Chondrocyte (in vitro differentiated cells): ENCODE results near the gene TAF1A. TPM values are rescaled to one million over a fixed set of nuclear protein-coding genes. Genes with fewer than 3 reads are reported as not detected.

Source experiments
- DNase-seq: peaks from one replicate; pipeline ENCODE4 v3.0.0; 2021; ENCODE audit warnings: mixed read lengths, low spot score
- H3K27ac Mint-ChIP-seq: one replicate; pipeline ENCODE4 v1.8.0; 2021; ENCODE audit warnings: mild to moderate bottlenecking, moderate library complexity, mixed read lengths; ENCODE audit not compliant: unreplicated experiment
- H3K27me3 Mint-ChIP-seq: 2 replicates; pipeline ENCODE4 v1.8.0; 2021; ENCODE audit warnings: low read depth, mixed read lengths
- H3K36me3 Mint-ChIP-seq: 2 replicates; pipeline ENCODE4 v1.8.0; 2021; ENCODE audit warnings: low read depth, mixed read lengths
- H3K4me1 Mint-ChIP-seq: 2 replicates; pipeline ENCODE4 v1.8.0; 2021; ENCODE audit warnings: low read depth, mild to moderate bottlenecking, mixed read lengths
- H3K4me3 Mint-ChIP-seq: one replicate; pipeline ENCODE4 v1.8.0; 2021; ENCODE audit warnings: mild to moderate bottlenecking, moderate library complexity, mixed read lengths; ENCODE audit not compliant: unreplicated experiment
- H3K9me3 Mint-ChIP-seq: 2 replicates; pipeline ENCODE4 v1.8.0; 2021; ENCODE audit warnings: low read depth, mixed read lengths
- CTCF ChIP-seq: fragments of 200-600 bp; sonication (generic); IDR thresholded peaks from 2 replicates; pipeline ENCODE4 v1.5.0; 2021; ENCODE audit warnings: antibody characterized with exemption, mild to moderate bottlenecking, moderate library complexity
- total RNA-seq: library from RNA; stranded (reverse); gene quantifications from 3 replicates; pipeline ENCODE4 v1.2.1, GENCODE V29; 2021

TAF1A gene
- total RNA-seq, 1 donor from 2014 or later: 3.7 TPM

DNA sequence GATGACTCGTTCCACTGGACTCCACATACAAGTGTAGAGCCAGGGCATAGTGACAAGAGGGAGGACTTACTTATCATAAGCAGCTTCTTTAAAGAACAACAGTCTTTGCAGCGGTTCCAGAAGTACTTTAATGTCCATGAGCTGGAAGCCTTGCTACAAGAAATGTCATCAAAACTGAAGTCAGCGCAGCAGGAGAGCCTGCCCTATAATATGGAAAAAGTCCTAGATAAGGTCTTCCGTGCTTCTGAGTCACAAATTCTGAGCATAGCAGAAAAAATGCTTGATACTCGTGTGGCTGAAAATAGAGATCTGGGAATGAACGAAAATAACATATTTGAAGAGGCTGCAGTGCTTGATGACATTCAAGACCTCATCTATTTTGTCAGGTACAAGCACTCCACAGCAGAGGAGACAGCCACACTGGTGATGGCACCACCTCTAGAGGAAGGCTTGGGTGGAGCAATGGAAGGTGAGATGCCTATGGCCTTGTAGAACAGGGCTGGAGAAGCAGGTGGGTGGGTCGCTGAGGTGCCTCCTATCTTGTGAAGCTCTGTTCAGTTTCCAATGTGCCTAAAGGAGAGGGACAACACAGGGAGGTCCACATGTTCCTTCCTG lies 40.3 kb upstream of the TAF1A start:
- no peak for DNase-seq
- TF ChIP-seq CTCF: no peak
- H3K9me3 Mint-ChIP-seq: no peaks in the 10 kb centered on the region
- peaks cover 50% of the 10 kb centered on the region for H3K4me1 Mint-ChIP-seq
- H3K4me3 Mint-ChIP-seq: no peak overlapping the region
- peak overlapping the region; percentile 87 for H3K27ac Mint-ChIP-seq
- H3K27me3 Mint-ChIP-seq: no peaks in the 10 kb centered on the region
- peaks cover 30% of the 10 kb centered on the region for H3K36me3 Mint-ChIP-seq

- Mint-ChIP-seq H3K27ac (peak overlapping the region; percentile 29), H3K9me3 (no peaks in the 10 kb centered on the region), H3K36me3 (peaks cover 32% of the 10 kb centered on the region), H3K27me3 (no peaks in the 10 kb centered on the region), H3K4me3 (no peak overlapping the region), H3K4me1 (peaks cover 44% of the 10 kb centered on the region)
- TF ChIP-seq CTCF: no peak
- no peak for DNase-seq
Measured at GRCh38 chr1:222627232-222627631, 37.5 kb upstream of the TAF1A start.

DNA sequence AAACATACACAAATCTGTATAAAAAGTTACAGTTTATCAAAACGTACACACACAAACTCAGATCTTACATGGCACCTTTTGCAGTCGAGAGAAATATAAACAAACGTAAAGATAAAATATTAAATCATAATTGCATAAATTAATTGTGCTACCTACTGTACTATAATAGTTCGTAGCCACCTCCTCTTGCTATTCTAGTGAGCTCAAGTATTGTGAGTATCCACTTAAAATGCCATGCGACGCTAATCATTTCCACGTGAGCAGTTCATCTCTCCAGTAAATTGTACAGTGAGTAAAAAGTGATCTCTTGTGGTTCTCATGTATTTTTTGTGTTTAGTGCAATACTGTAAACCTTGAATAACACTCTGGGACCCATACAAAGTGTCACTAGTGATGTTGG lies 34.5 kb upstream of the TAF1A start:
- Mint-ChIP-seq H3K27me3 (no peaks in the 10 kb centered on the region), H3K4me1 (peaks cover 26% of the 10 kb centered on the region), H3K9me3 (no peaks in the 10 kb centered on the region), H3K36me3 (peaks cover 29% of the 10 kb centered on the region), H3K4me3 (no peak overlapping the region), H3K27ac (no peak overlapping the region)
- TF ChIP-seq CTCF: no peak
- DNase-seq: no peak

- DNase-seq: no peak
- peaks cover 23% of the 10 kb centered on the region for H3K4me1 Mint-ChIP-seq
- no peak overlapping the region for H3K4me3 Mint-ChIP-seq
- H3K36me3 Mint-ChIP-seq: peaks cover 29% of the 10 kb centered on the region
- no peak overlapping the region for H3K27ac Mint-ChIP-seq
- no peaks in the 10 kb centered on the region for H3K27me3 Mint-ChIP-seq
- no peak for TF ChIP-seq CTCF
- no peaks in the 10 kb centered on the region for H3K9me3 Mint-ChIP-seq
Measured at GRCh38 chr1:222623458-222623857, 33.7 kb upstream of the TAF1A start.

GRCh38 chr1:222622765-222623164 lies 33.0 kb upstream of the TAF1A start:
- H3K27ac Mint-ChIP-seq: no peak overlapping the region
- H3K4me3 Mint-ChIP-seq: no peak overlapping the region
- TF ChIP-seq CTCF: no peak
- no peak for DNase-seq
- peaks cover 23% of the 10 kb centered on the region for H3K36me3 Mint-ChIP-seq
- H3K27me3 Mint-ChIP-seq: no peaks in the 10 kb centered on the region
- H3K4me1 Mint-ChIP-seq: peaks cover 21% of the 10 kb centered on the region
- no peaks in the 10 kb centered on the region for H3K9me3 Mint-ChIP-seq
